Measurements from ENCODE around the gene HOXB4. TPM values are rescaled to one million over a fixed set of nuclear protein-coding genes. Genes with fewer than 3 reads are reported as not detected.

Gene HOXB4
- total RNA-seq, 2 experiments from 2014 or later, result 1.7 to 2.0 TPM

GRCh38 chr17:48528153-48528935 is 49.8 kb downstream of the HOXB4 start:
- no peak for TF ChIP-seq CTCF (IDR thresholded peaks at IDR 0.05)
- POLR2A ChIA-PET, result no interaction called here
- intact Hi-C loops (cut with micrococcal nuclease), result no loop called here

GRCh38 chr17:48527547-48527932 is 50.6 kb downstream of the HOXB4 start:
- no peak overlapping the region for H3K27ac Mint-ChIP-seq
- H3K9me3 Mint-ChIP-seq, result no peaks in the 10 kb centered on the region
- intact Hi-C loops (cut with micrococcal nuclease), result no loop called here
- H3K4me1 Mint-ChIP-seq (ENCODE audit: low read depth), result peaks cover 11% of the 10 kb centered on the region
- no peak for ATAC-seq
- CTCF ChIA-PET, result interaction anchor here (1.4 to 1.5 kb wide), 2 partner anchors 8 to 65 kb away, joined by 3 read pairs; no protein-coding TSS in a partner anchor
- POLR2A ChIA-PET, result interaction anchor here (0.6 kb wide), 1 partner anchor 126 kb away, joined by 3 read pairs; no protein-coding TSS in a partner anchor
- peaks cover 27% of the 10 kb centered on the region for H3K27me3 Mint-ChIP-seq
- no peak for TF ChIP-seq CTCF (IDR thresholded peaks at IDR 0.05)
- no peak overlapping the region for H3K4me3 Mint-ChIP-seq
- DNase-seq, result no peak
- H3K36me3 Mint-ChIP-seq (ENCODE audit: low read depth), result no peaks in the 10 kb centered on the region

More at GRCh38 chr17:48528153-48528935, 49.8 kb downstream of the HOXB4 start:
- Mint-ChIP-seq H3K36me3 (ENCODE audit: low read depth) (no peaks in the 10 kb centered on the region), H3K27ac (no peak overlapping the region), H3K9me3 (no peaks in the 10 kb centered on the region), H3K4me3 (no peak overlapping the region), H3K27me3 (peaks cover 25% of the 10 kb centered on the region), H3K4me1 (ENCODE audit: low read depth) (peaks cover 11% of the 10 kb centered on the region)
- DNase-seq (no peak), ATAC-seq (no peak)
- CTCF ChIA-PET, result interaction anchor here (1.4 to 1.5 kb wide), 2 partner anchors 9 to 65 kb away, joined by 3 read pairs; no protein-coding TSS in a partner anchor

DNA sequence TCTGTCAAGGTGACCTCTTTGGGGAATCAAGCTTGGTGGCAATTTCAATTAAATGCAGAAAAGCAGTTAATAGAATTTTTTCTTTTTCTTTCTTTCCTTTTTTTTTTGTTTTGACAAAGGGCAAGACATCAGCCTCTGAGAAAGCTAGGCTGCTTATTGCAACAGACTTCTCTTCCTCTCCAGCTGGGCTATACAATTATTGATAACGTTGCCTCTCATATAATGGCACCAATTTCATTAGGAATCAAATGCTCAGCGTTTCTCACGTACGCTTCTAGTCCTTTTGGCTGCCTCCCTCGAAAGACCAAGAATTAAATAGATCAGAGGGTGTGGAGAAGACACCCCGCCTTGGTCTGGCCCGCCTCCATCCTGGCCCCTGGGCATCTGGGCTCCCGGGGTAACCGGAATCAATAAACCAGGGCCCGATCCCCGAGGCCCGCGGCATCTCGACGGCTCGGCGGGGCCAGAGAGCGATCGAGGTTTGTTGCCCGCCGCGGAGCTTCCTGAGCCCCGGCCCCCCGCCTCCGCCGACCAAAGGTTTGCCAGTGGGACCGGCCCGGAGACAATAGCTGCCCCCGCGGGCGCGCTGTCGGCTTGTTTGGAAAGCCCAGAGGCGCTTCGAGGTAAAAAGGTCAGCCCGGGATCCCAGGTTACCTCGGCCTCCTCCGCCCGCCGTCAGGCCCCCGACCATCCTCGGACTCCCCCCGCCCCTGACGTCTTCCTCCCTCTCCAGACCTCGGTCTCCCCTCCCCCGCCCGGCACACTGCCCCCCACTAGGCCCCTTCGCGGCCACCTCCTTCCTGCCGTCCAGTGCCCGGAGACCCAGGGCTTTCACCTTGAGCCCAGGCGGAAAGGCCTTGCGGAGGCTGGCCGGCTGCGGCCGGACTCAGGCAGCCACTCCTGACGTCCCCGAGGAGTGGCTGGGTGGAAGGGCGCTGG is 51.3 kb downstream of the HOXB4 start:
- TF ChIP-seq CTCF (IDR thresholded peaks at IDR 0.05), result no peak
- Mint-ChIP-seq H3K9me3 (no peaks in the 10 kb centered on the region), H3K27ac (no peak overlapping the region), H3K27me3 (peaks cover 29% of the 10 kb centered on the region), H3K4me1 (ENCODE audit: low read depth) (peaks cover 11% of the 10 kb centered on the region), H3K4me3 (no peak overlapping the region), H3K36me3 (ENCODE audit: low read depth) (no peaks in the 10 kb centered on the region)
- intact Hi-C loops (cut with micrococcal nuclease), result no loop called here
- POLR2A ChIA-PET, result interaction anchor here (0.6 to 0.8 kb wide), 3 partner anchors 16 to 125 kb away, joined by 3 read pairs; no protein-coding TSS in a partner anchor
- CTCF ChIA-PET, result no interaction called here
- ATAC-seq, result peak; percentile 37
- peak; percentile 38 for DNase-seq

Other genes with a start within 250 kb of the HOXB4 start
- gene SKAP1, start 148.1 kb downstream of the HOXB4 start, total RNA-seq, result 10 to 100 TPM; 73.9 to 81.3 TPM
- not detected for gene HOXB1, start 47.3 kb downstream of the HOXB4 start, total RNA-seq
- 10 to 100 TPM; 12.6 to 13.0 TPM for gene HOXB2, start 33.2 kb downstream of the HOXB4 start, total RNA-seq
- 1 to 10 TPM; 1.4 to 2.0 TPM for gene HOXB3, start 11.9 kb upstream of the HOXB4 start, total RNA-seq
- not detected for gene HOXB5, start 15.4 kb upstream of the HOXB4 start, total RNA-seq
- gene HOXB6, start 26.6 kb upstream of the HOXB4 start, total RNA-seq, result not detected
- 1 to 10 TPM in 1 of 2 experiments, under 1 TPM in 1; 0.50 to 1.0 TPM for gene HOXB7, start 32.7 kb upstream of the HOXB4 start, total RNA-seq
- gene HOXB8, start 36.9 kb upstream of the HOXB4 start, total RNA-seq, result not detected
- gene HOXB9, start 48.0 kb upstream of the HOXB4 start, total RNA-seq, result 1 to 10 TPM; 6.9 to 7.0 TPM
- not detected for gene PRAC1, start 144.2 kb upstream of the HOXB4 start, total RNA-seq
- not detected for gene PRAC2, start 144.8 kb upstream of the HOXB4 start, total RNA-seq
- not detected for gene HOXB13, start 150.4 kb upstream of the HOXB4 start, total RNA-seq
- not detected for gene TTLL6, start 238.9 kb upstream of the HOXB4 start, total RNA-seq

All from activated CD8-positive, alpha-beta T cell treated with anti-CD3 and anti-CD28 coated beads for 36 hours (primary cell).